Measurements from ENCODE around the gene MPG. TPM values are rescaled to one million over a fixed set of nuclear protein-coding genes. Genes with fewer than 3 reads are reported as not detected.

The MPG gene
- polyA plus RNA-seq, 1 of the 3 experiments (the other 2 are of a cell fraction), result 98.3 TPM

GRCh38 chr16:69181-69580, 8.8 kb upstream of the MPG start (continued):
- no peak for TF ChIP-seq USF1 (IDR thresholded peaks at IDR 0.05; ENCODE audit: borderline replicate concordance, low read depth)

- peaks cover 4% of the 10 kb centered on the region for H3F3A ChIP-seq (replicated peaks; ENCODE audit: insufficient read depth)
- no peak overlapping the region for H2AFZ ChIP-seq (ENCODE audit: low read depth)
- peak overlapping the region; percentile 96 for H3K4me2 ChIP-seq
- H3K4me3 ChIP-seq (ENCODE audit: low read depth in 2 of 2, low read length in 1 of 2), result peak overlapping the region; percentile 70 to 87
- H3K9ac ChIP-seq, result peak overlapping the region; percentile 74
- H3K27ac ChIP-seq (ENCODE audit: low read depth in 2 of 2, low read length in 1 of 2), result peak overlapping the region in 1 of 2 experiments; percentile 62; a peak in 2 of 4 replicates
- H3K9me3 ChIP-seq, result no peaks in the 10 kb centered on the region
- no peak for TF ChIP-seq YY1 (IDR thresholded peaks at IDR 0.05; ENCODE audit: low read depth)
- no peak for TF ChIP-seq USF2 (IDR thresholded peaks at IDR 0.05; ENCODE audit: borderline replicate concordance, low read depth, low read length)
- TF ChIP-seq JUND (IDR thresholded peaks at IDR 0.05), result no peak
- TF ChIP-seq IRF3 (IDR thresholded peaks at IDR 0.05; ENCODE audit: low read depth, low read length), result no peak
- TF ChIP-seq USF1 (IDR thresholded peaks at IDR 0.05; ENCODE audit: borderline replicate concordance, low read depth), result no peak
- no peak for TF ChIP-seq POLR2AphosphoS5 (IDR thresholded peaks at IDR 0.05; ENCODE audit: low read depth, low read length)
- no peak for TF ChIP-seq REST (IDR thresholded peaks at IDR 0.05; ENCODE audit: low read depth, low read length)
- no peak for TF ChIP-seq ELF1 (IDR thresholded peaks at IDR 0.05)
- TF ChIP-seq RAD21 (IDR thresholded peaks at IDR 0.05; ENCODE audit: low read length), result no peak
- TF ChIP-seq TEAD4 (IDR thresholded peaks at IDR 0.05; ENCODE audit: borderline replicate concordance, insufficient read depth), result no peak
- TF ChIP-seq TCF12 (IDR thresholded peaks at IDR 0.05), result no peak
- no peak for TF ChIP-seq EZH2phosphoT487 (IDR thresholded peaks at IDR 0.05; ENCODE audit: borderline replicate concordance, low read depth)
- TF ChIP-seq FOXJ3 (CRISPR knock-in tag; IDR thresholded peaks at IDR 0.05), result no peak
- TF ChIP-seq NRF1 (IDR thresholded peaks at IDR 0.05; ENCODE audit: low read depth, low read length), result no peak
- TF ChIP-seq MEF2A (IDR thresholded peaks at IDR 0.05; ENCODE audit: borderline replicate concordance, low read depth), result no peak
- TF ChIP-seq SIN3A (IDR thresholded peaks at IDR 0.05; ENCODE audit: borderline replicate concordance, low read depth, low read length), result no peak
- no peak for TF ChIP-seq GABPA (IDR thresholded peaks at IDR 0.05; ENCODE audit: low read depth)
- TF ChIP-seq FOXM1 (IDR thresholded peaks at IDR 0.05; ENCODE audit: low read depth), result no peak
- no peak for DNase-seq
- no peaks in the 10 kb centered on the region for H3K27me3 ChIP-seq (ENCODE audit: insufficient read depth)
- peaks cover 46% of the 10 kb centered on the region for H3K79me2 ChIP-seq (ENCODE audit: insufficient read depth)
- POLR2A ChIA-PET, result no interaction called here
- CTCF ChIA-PET, result interaction anchor here (0.8 to 21.2 kb wide), 4 partner anchors 18 to 291 kb away, joined by 3 to 793 read pairs (median 6); partner anchors contain the start of genes HBQ1 and POLR3K
- WGBS (ENCODE audit: low lambda C conversion rate), result no CpG with 5 or more reads among the region's 5 CpGs
- peaks cover 51% of the 10 kb centered on the region for H4K20me1 ChIP-seq (ENCODE audit: insufficient read depth)
- H3K4me1 ChIP-seq (ENCODE audit: control insufficient read depth in 1 of 2, insufficient read depth in 2 of 2, low read depth in 1 of 2, low read length in 1 of 2), result peaks cover 4 to 37% of the 10 kb centered on the region in 2 experiments; a peak in 3 of 4 replicates
- no peaks in the 10 kb centered on the region for H3K36me3 ChIP-seq (replicated peaks in 1 of 2; ENCODE audit: control insufficient read depth in 1 of 2, insufficient read depth in 2 of 2, low read length in 1 of 2)
- H3K9me2 ChIP-seq, result no peaks in the 10 kb centered on the region
Observed at GRCh38 chr16:71210-71539, 6.8 kb upstream of the MPG start.
